Measurements from ENCODE around the gene GDF10.

DNA sequence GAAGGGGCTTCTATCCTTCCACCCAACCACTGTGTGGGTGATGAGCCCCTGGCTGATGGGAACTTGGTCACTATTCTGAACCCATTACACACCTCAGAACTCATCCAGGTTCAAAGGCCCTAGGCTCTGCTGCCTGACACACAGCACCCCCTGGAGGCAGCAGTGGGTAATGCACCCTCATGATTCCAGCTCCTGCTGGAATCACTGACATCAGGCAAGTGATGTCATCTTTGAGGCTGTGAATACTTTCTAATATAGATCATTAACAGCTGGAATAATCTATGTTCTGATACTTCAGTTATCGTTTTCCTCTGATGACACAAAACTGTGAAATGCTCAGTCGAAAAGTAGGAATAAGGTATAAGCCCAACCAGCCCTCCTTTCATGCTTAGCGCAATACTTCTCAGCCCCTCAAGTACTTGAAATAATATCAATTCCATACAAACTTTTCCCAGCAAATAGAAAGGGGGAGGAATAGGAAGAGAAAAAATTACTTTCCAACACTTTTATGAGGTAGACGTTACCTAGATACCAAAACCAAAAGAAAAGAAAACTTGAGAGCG lies 40.7 kb downstream of the GDF10 start:
- no peak for TF ChIP-seq EP300 (IDR thresholded peaks at IDR 0.05)
- no peak for TF ChIP-seq POLR2AphosphoS5 (IDR thresholded peaks at IDR 0.05)
- TF ChIP-seq, protein P1, sequence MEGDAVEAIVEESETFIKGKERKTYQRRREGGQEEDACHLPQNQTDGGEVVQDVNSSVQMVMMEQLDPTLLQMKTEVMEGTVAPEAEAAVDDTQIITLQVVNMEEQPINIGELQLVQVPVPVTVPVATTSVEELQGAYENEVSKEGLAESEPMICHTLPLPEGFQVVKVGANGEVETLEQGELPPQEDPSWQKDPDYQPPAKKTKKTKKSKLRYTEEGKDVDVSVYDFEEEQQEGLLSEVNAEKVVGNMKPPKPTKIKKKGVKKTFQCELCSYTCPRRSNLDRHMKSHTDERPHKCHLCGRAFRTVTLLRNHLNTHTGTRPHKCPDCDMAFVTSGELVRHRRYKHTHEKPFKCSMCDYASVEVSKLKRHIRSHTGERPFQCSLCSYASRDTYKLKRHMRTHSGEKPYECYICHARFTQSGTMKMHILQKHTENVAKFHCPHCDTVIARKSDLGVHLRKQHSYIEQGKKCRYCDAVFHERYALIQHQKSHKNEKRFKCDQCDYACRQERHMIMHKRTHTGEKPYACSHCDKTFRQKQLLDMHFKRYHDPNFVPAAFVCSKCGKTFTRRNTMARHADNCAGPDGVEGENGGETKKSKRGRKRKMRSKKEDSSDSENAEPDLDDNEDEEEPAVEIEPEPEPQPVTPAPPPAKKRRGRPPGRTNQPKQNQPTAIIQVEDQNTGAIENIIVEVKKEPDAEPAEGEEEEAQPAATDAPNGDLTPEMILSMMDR (IDR thresholded peaks at IDR 0.05) = peak; percentile 88 to 91
